GM12878 (cell line): Measurements from ENCODE around the gene SLC25A11.

Experiments
- ETV6 ChIP-seq, 2 experiments: fragments of 450-650 bp in 1 of 2; IDR thresholded peaks in 1 of 2; conservative IDR thresholded peaks in 1 of 2; 2 replicates each; pipeline ENCODE4 v1.6.1; 2014; ENCODE audit warnings: antibody characterized with exemption in 1 of 2, borderline replicate concordance in 1 of 2, low read depth in 1 of 2, mild to moderate bottlenecking in 1 of 2, moderate library complexity in 1 of 2
- FOXK2 ChIP-seq: fragments of 450-650 bp; IDR thresholded peaks from 2 replicates; pipeline ENCODE4 v1.6.1; 2017; ENCODE audit warnings: mild to moderate bottlenecking, moderate library complexity
- POLR2A ChIP-seq: IDR thresholded peaks from 2 replicates; pipeline ENCODE4 v1.6.1; 2011; ENCODE audit warnings: low read depth, mild to moderate bottlenecking, low read length
- RFX5 ChIP-seq: IDR thresholded peaks from 2 replicates; pipeline ENCODE4 v1.6.1; 2011; ENCODE audit warnings: low read depth, low read length, improper control_type of control experiment

- TF ChIP-seq RFX5 (no peak), POLR2A (no peak), FOXK2 (no peak), ETV6 (conservative IDR thresholded peaks at IDR 0.05 in 1 of 2, IDR thresholded peaks at IDR 0.05 in 1 of 2; ENCODE audit: borderline replicate concordance in 1 of 2, low read depth in 1 of 2) (no peak)
These were observed 46.6 kb downstream of the SLC25A11 start for GRCh38 chr17:4893272-4893671.
